Measurements from ENCODE around the gene GULP1.
"Not testable (repeated sequence)": the region's sequence is repeated elsewhere in the genome, so short reads cannot be mapped to it uniquely, and the experiment has no call there.

Gene GULP1

DNA sequence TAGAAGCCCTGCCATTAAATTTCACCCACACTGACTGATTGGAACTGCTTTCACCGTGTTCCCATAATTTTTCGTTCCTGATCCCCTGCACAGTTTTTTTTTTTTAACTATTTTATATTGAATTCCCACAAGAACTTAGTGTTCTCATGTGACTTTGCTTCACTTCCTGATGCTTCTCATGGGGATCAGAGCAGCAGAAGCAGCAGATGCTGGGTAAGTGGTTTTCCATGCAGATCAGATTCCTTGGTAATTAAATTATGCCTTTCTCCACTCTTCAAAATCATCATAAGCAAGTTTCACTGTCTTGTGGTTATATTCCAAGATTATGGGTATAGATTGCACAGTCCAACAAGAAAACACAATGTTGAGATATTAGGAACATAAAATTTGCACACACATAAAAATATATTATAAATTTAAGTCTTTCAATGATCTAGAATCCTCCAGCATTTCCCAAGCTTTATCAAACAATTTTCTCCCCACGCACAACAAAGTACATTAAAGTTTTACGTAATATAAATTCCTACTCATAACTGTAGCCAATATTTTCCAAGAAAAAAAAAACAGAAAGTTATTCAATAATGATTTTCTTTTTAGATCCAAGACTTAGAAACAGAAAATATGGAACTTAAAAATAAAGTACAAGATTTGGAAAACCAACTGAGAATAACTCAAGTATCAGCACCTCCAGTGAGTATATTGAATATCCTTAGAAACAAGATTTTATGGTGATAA is 277.9 kb downstream of the GULP1 start:
- DNase-seq, result no peak

DNA sequence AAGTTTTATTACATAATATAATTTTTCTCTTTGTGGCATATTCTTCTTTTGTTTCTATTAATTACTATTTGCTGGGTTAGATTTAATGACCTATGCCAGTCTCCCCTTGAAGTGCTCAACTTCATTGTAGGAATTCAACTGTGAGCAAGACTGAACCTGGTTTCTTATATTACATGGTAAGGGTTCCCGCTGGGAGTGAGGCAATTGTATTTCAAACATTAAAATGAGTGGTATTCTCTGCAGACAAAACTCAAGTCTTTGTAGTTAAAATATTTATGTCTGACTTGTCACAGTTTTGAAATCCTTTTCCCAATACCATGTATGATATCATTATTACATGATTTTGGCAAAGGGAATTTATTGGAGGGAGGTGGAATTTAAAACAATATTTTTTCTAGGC is 278.7 kb downstream of the GULP1 start:
- no peak for DNase-seq

DNA sequence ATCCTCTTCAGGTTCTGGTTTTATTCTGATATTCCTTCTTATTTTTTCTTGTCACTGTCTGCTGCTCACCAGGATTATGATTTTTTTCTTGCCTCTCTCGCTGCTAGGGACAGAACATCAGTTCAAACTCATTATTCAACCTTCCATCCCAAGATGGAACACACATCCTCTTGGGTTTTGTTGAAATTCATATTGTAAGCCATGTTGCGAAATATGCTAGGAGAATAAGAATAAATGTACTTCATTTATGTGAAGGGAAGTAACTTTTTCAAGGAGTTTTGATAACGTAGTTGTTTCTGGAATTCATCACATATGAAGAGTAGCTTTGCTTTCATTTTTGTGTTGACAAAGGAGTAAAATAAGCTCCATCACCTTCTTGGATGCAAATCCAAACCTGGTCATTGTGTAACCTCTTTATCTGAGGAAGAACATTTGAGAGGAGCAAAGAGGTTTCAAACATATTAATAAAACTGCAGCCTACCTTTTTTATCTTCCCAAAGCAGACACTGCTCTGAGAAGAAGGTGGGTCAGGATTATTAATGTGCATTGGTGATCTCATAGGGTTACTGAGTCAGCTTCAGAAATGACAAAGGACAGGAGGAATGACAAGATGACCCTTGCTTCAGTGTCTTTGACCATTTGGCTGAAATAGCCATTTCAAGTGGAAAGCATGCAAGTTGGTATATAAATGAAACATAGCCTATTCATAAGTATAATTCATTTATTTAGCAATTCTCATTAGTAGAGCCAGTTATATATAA is 280.0 kb downstream of the GULP1 start:
- DNase-seq, result no peak

DNA sequence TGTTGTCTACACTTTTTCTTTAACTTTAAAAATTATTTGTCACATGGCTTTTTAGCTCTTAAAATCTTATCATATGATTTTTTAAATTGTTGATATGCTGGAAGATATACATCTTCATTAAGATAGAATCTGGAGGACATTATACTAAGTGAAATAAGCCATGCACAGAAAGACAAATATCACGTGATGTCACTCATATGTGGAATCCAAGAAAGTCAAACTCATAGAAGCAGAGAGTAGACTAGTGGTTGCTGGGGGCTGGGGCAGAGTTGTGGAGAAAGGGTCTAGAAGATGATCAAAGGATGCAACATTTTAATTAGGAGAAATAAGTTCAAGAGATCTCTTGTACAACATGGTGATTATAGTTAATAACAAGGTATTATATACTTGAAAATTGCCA is 280.9 kb downstream of the GULP1 start:
- DNase-seq, result no peak

DNA sequence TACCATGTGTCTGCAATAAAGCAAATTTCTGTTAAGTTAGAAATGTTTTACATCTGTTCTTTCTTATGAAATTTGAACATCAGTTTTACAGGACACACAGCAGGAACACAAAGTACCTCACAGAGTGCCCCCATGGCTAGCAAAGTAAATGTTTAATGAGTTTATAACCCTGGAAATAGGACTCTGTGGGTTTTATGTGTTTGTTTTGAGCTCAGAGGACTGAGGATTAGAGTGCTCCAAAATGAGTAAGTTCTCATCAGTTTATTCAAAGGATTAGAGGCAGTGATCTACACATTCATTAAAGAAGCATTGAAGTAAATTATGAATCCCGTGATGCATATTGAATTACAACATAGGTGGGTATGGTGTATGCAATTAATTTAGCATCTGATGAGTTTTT is 281.8 kb downstream of the GULP1 start:
- DNase-seq, result no peak

DNA sequence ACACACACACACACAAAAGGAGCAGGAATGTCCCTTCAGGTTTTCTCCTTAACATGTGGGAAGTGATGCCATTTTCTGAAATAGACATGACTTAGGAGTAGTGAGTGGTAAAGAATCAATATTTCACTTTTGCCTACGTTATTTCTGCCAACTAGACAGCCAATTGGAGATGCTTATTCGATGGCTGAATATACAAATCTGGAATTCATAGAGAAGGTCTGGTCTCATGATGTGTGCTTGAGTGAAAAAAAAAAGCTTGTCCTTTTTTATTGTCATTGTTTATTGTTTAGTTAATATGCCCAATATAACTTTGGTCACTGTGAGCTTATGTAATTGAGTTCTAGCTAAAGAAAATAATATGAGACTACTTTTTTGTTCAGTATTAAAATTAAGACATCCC is 284.3 kb downstream of the GULP1 start:
- DNase-seq, result no peak

DNA sequence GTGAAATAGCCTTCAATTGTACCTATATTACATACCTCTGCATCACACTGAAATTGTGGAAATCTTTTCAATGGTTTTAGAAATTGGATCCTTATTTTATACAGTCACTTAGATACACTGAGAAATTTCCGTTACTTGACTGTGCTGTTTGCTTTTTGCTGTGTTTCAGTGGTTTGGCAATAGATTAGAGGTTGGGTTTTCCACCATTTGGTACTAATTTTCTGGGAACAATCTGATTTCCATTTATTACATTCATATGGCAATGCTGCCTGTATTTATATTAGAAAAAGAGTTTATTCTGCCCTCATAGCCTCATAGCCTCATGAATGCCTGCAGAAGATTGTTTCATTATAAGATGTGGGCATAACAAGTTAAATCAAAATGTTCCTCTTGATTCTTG is 285.0 kb downstream of the GULP1 start:
- DNase-seq, result no peak

DNA sequence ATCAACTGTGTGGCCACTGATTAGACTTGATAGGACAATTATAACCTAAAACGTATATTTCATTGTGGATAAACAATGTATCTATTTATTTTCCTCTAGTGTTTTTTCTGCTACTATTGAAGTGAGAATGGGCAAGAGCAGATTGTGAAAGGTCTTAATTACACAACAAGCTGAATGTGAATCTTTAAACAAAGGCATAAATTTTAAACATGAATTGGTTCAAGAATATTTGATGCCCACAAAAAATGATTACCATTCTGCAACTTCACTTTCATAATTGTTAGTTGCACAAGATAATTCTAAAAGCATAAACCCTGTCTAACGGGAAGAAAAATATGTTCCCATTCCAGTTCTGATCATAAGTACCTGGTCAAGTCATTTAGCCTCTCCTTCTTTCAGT is 285.6 kb downstream of the GULP1 start:
- no peak for DNase-seq

DNA sequence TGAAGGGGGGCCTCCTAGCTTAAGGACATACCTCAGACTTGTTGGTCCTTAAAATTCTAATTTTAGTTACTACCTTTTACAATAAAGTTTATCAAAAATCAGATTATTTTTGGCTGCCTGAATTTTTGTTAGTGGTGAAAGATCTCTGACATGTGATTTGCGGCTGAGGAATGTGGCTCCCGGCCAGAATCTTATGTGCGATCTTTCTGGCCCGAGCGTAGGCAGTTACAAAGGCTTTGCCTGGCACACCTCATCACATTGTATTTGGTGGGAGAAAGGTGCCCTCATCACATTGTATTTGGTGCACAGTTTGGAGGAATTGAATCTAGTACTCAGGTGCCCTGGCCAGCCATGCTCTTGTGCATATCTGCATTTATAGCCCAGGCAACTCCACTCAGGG is 289.1 kb downstream of the GULP1 start:
- DNase-seq, result no peak

DNA sequence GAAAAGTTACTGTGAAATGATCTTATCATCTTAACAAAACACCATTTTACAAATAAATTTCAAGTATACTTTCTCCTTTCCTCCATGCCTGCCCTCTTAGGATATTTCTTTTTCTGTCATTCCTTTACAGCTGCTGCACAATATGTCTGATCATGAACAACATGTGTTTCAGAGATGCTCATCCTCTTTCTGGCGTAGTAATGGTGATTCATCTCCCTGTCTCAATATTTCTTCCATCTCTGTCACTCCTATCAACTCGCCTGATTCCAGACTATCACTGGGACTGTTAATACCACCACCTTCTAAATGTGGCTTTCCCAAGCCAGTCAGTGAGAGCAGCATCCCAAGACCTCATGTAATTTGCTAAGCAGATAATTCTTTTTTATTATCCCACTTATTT is 290.5 kb downstream of the GULP1 start:
- DNase-seq, result no peak

DNA sequence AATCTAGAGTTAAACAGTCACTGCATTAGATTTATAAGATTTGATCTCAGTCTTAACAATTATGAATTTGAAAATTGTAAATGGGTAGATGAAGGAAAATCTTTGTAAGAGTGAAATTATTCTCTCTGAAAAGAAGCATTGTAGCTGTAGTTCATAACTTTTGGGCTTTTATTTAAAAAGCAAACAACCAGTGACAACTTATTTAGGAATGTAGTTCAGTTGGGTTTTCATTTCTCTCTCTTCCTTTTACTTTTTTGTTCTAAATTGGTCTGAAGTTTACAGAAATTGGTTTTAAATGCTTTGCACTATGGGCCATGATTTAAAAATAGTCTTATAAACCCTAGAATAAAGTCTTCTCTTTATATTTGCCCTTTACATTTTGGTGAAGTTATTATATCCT is 296.6 kb downstream of the GULP1 start:
- no peak for DNase-seq

DNA sequence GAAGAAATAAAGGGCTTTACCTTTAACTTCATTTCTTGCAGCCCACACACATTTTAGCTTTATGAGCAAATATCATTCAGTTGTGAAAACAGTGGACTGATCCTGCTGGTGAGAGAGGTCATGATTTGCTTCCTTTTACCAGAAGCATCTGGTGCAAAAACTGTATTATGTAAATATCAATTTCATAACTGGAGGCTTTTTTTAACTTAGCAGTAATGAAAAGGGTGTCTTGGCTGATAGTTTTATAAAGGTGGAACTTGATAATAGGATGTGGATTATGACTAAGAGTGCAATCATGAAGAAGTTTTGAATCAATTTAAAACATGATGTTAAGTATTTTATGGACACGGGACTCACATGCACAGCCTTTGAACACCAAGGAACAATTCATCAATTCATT is 304.4 kb downstream of the GULP1 start:
- DNase-seq, result no peak

DNA sequence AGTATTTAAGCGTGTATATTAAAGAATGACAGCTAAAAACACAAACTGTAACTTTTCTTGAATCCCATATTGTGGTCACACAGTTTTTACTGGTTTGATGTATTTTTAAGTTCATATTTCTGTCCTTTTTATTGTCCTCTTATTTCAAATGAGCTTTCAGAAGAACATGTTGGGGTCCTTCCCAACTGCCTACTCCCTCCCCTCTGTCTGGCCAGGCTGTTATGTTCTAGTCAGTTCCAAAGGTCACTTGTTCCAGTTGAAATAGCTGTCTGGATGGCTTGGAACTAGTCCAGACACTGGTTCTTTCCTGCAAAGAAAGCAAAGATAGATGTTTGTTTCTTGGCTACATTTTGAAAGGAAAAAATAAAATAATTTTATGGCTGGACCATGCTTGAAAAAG is 306.9 kb downstream of the GULP1 start:
- DNase-seq, result no peak

DNA sequence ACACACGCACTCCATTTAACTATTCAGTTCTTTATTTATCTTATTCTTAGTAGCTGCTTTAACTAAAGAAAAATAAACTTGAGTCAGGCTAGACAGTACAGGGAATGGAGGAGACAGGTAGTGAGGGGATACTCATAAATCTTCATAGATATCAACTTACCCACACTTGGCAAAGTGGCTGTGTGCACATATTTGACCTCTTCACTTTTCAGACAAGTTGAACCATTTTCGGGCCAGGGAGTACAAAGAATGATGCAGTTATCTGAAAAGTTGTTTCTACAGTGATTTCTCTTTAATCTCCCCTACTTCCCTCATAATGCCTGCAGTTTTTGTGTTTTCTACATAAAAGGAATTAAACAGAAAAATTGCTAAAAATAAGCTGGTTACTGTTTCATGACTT is 307.5 kb downstream of the GULP1 start:
- DNase-seq, result no peak

DNA sequence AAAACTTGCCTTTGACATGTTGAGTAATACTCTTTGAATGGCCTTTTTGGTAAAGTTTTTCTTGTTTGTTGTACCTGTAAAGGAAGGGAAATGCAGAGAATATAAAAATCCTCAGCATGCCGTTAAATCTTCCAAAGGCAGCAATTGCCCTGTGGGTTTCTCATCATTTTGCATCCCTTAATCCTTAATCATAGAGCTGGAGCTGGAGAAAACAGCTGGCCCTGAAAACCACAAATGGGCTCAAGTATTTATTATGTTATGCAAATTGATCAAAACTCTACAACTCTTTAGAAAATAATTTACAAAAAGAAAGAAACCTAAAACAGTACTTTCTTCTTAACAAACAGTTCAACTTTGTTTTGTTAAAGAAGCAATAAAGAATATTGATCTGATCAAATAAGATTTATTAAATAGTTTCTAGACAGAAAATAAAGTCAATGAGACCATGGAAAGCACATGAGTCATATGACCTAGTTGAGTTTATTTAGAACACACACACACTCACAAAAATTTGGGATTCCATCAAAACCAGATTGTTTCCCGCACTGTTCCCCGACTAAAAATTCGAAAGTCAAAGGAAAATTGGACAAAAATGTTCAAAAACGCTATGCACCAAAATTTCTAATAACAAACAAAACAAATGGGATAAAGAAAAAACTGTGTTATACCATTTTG is 309.0 kb downstream of the GULP1 start:
- no peak for DNase-seq

DNA sequence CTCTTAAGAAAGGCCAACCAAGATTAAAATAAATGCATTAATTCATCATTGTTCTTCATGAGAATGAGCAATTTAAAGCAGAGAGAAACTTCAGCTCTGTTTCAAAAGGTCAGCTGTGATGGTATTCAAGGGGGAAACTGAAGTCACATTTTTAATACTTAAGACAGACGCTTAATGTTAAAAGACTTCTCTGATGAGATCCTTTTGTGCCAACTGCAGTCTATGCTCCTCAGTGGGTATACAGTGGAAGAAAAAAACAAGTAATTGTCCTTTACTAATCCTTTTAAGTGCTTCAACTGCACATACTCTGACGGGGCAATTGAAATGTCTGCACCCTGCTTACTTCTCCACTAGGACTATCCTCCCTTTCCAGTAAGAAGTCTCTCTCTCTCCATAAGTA is 309.7 kb downstream of the GULP1 start:
- no peak for DNase-seq

DNA sequence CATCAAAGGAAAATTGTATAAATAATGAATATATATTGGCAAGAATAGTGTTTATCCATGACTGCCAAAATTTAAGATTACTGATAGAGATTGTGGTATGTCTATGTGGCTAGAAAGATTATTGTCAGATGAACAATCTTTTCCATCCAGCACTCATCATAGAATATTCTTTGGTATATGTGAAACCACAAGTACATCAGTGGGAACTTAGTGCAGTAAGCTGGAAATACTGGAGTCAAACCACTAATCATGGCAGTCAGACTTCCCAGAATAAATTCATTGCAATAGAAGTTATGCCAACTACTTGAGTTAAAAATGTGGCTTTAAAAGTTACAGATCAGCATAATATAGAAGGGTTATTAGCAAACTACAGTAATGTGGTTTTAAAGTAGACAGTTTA is 310.3 kb downstream of the GULP1 start:
- DNase-seq, result no peak

DNA sequence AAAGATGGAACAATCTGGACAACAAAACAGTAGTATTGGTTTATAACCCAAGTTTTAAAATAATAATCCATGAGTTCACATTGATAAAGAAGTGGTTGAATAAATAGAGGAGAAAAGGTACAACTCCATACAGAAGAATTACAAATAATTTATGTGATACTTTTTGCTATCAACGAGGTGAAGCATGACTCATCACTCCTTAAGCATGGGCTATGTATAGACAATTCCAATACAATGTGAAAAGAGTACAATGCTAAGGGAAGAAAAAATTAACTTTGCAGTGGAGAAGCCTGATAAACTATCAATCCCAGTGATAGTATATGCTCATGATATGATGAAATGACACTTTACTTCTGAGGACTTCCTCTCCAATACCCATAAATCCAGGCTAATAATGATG is 312.9 kb downstream of the GULP1 start:
- no peak for DNase-seq

DNA sequence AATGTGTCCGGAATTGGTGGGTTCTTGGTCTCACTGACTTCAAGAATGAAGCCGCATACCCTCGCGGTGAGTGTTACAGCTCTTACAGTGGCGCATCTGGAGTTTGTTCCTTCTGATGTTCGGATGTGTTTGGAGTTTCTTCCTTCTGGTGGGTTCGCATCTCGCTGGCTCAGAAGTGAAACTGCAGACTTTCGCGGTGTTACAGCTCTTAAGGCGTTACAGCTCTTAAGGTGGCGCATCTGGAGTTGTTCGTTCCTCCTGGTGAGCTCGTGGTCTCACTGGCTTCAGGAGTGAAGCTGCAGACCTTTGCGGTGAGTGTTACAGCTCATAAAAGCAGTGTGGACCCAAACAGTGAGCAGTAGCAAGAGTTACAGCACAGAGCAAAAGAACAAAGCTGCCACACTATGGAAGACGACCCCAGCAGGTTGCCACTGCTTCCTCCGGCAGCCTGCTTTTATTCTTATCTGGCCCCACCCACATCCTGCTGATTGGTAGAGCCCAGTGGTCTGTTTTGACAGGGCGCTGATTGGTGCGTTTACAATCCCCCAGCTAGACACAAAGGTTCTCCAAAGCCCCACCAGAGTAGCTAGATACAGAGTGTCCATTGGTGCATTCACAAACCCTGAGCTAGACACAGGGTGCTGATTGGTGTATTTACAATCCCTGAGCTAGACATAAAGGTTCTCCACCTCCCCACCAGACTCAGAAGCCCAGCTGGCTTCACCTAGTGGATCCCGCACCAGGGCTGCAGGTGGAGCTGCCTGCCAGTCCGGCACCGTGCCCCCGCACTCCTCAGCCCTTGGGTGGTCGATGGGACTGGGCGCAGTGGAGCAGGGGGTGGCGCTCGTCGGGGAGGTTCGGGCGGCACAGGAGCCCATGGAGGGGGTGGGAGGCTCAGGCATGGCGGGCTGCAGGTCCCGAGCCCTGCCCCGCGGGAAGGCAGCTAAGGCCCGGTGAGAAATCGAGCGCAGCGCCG is 314.2 kb downstream of the GULP1 start:
- not testable (repeated sequence) for DNase-seq

DNA sequence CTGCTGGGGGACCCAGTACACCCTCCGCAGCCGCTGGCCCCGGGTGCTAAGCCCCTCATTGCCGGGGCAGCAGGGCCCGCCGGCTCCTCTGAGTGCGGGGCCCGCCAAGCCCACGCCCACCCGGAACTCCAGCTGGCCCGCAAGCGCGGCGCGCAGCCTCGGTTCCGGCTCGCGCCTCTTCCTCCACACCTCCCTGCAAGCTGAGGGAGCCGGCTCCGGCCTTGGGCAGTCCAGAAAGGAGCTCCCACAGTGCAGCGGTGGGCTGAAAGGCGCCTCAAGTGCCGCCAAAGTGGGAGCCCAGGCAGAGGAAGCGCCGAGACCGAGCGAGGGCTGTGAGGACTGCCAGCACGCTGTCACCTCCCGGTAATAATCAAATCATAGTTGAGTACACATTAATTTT is 314.9 kb downstream of the GULP1 start:
- not testable (repeated sequence) for DNase-seq

DNA sequence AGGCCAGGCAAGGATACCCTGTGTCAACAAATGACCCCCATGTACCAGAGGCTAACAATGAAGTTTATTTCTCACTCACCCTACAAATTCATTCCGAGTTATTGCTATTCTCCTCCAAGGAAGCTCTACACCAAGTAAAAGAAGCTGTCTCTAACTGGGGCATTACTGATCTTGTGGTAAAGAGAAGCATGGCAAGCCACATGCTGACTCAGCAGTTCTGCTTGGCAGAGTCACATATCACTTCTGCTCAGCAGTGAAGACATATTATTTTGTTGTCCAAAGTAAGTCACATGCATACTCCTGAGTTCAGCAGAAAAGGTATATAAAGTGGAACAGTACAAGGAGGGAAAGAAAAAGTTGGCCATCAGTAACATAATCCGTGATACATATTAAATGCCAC is 315.8 kb downstream of the GULP1 start:
- no peak for DNase-seq

DNA sequence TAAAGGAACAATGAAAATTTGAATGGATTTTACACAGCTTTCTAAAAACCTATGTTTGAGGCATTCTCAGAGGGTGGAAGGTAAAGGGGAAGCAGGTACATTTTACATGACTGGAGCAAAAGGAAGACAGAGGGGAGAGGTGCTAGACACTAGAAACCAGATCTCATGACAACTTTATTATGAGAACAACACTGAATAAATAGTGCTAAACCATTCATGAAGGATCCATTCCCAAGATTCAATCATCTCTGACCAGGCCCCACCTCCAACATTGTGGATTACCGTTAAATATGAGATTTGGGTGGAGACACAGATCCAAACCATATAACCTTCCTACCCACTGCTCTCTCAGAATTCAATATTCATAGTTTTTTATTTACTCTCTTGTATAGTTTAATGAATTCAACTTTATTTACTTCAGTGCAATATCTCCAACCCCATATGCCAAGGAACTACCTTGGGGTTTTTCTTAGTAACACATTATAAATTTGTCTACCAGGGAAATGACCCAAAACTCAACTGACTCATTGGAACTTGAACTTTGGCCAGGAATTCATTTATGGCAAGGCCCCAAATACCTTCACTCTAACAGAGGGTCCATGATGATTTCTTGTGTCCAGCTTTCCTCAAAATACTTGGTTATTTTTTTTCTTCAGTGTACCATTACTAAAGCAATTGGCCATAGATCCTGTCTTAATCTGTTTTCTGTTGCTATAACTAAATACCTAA is 317.8 kb downstream of the GULP1 start:
- no peak for DNase-seq
